Stimulated activated CD8-positive, alpha-beta memory T cell treated with anti-CD3 and anti-CD28 coated beads, Interleukin-15, amount 100 ng/mL, for 4 hours (primary cell): ENCODE measurements around the gene CERS5.

Experiments used
- DNase-seq, 2 donors: peaks; one replicate each; pipeline ENCODE4 v3.0.0-alpha.2; 2020; ENCODE audit warnings: low read depth in 2 of 2

The CERS5 gene

DNA sequence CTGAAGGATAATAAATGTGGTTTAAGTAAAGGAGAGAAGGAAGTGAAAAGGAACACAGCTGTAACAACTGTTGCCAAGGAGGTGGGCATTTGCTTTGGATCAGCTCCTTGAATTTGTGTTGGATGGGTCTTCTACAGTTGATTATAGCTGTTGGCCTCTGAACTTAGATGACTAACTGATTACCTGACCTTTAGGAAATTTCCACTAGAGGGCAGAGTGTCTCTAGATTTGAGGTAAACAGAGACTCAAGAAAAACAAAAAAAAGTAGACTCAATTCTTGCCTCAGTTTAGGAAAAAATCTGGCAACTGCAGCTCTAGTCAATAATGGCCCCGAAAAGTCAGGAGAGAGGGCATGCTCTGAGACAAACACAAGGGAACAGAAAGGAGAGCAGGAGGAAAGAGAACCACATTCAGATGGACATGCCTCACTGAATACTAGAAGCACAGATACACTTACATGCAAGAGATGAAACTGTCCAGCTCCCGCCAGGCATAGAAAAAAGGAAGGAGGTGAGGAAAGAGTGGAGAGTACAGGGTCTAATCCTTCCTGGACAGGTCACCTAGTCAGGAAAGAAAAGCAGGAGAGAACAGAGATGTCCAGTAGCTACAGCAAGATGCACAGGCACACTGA lies 34.5 kb downstream of the CERS5 start:
- no peak for DNase-seq

DNA sequence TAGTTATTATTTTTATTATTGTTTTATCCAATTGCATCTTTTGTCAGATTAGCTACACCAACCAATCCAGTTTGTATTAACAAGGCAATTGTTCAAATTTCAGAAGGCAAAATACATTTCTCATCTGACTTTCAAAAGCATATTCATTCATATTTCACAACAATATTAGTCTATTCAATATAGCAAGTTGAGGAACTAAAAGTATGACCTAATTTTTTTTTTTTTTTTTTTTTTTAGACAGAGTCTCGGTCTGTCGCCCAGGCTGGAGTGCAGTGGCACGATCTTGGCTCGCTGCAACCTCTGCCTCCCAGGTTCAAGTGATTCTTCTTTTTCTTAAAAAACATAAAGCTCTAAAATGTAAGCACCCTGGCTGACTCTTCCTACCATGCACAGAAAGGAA lies 37.9 kb downstream of the CERS5 start:
- DNase-seq, result no peak

DNA sequence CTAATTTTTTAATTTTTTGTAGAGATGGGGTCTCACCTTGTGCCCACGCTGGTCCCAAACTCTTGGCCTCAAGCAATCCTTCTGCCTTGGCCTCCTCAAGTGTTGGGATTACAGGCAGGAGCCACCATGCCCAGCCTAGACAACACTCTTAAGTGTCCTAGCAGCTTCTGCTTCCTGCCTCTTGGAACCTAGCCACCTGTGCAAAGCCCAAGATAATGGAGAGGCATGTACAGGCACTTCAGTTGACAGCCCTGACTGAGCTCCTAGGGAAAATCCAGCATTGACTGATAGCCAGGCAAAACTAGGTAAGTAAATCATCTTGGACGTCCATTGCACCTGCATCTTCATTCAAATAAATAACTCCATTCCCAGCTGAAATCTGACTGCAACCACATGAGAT lies 39.6 kb downstream of the CERS5 start:
- no peak for DNase-seq

DNA sequence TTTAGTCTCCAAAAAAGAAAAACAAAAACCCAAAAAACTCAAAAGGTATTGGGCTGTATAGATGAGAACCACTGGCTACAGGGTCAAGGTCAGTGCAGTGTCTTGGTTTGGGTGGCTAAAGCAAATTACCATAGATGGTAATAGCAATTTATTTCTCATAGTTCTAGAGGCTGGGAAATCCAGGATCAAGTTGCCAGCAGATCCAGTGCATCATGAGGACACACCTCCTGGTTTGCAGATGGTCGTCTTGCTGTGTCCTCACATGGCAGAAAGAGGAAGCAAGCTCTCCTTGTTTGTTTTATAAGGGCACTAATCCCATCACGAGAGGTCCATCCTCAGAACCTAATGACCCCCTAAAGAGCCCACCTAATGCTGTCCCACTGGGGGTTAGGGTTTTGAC lies 44.0 kb downstream of the CERS5 start:
- DNase-seq, result no peak

DNA sequence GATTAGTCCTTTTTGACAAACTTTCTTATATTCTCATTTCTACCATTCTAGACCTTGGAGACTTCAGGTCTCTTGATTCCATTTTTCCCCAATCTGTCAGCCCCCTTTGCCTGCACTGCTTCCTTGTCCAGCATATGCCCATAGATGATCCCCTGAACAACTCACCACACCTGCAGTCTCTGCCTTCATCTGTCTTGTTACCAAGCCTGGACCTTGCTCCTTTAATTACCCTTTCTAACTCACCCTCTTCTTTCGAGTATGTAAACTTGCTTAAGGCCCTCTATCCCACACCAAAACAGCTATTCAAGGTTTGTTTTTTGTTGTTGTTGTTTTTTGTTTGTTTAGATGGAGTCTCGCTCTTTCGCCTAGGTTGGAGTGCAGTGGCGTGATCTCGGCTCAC lies 45.5 kb downstream of the CERS5 start:
- DNase-seq, result no peak

DNA sequence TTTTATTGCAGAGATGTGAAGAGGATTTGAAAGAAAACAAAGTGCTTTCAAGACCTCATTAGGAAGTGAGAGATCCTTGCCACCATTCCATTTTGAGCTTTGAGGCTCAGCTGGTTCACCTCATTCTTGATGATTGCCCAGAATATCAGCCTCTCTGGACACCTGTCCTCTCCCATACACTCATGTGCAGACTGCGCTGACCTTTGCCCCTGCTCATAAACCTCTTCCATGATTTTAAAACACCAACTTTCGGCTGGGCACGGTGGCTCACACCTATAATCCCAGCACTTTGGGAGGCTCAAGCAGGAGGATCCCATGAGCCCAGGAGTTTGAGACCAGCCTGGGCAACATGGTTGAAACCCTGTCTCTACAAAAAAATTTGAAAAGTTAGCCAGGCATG lies 46.2 kb downstream of the CERS5 start:
- DNase-seq, result no peak

DNA sequence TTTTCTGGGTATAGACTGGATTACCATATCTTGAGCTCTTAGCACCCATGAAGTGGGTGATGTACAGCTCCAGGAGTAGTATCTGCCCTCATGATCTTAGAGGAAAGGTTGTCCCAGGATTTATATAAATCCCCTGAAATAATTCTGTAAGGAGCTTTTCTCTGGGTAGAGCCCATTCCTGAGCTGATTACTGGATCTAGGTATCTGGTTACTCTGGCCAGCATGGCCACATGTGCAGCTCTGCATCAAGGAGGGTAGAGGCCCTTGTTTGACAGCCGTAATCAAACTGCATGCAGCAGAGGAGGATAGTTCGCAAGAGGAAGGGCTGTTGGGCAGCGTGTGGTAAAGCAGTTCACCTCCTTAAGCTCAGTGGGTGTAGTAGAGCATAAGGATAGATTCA lies 46.6 kb downstream of the CERS5 start:
- DNase-seq, result no peak

DNA sequence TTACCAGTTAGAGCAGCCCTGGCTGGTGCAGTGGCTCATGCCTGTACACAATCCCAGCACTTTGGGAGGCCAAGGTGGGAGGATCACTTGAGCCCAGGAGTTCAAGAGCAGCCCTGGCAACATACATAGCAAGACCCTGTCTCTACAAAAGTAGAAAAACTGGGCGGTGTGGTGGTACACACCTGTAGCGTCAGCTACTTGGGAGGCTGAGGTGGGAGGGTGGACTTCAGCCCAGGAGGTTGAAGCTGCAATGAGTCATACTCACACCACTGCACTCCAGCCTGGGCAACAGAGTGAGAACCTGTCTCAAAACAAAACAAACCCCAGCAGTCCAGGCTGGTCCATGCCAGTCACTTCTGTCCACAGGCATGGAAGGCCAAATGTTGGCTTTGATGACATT lies 47.8 kb downstream of the CERS5 start:
- DNase-seq, result no peak

DNA sequence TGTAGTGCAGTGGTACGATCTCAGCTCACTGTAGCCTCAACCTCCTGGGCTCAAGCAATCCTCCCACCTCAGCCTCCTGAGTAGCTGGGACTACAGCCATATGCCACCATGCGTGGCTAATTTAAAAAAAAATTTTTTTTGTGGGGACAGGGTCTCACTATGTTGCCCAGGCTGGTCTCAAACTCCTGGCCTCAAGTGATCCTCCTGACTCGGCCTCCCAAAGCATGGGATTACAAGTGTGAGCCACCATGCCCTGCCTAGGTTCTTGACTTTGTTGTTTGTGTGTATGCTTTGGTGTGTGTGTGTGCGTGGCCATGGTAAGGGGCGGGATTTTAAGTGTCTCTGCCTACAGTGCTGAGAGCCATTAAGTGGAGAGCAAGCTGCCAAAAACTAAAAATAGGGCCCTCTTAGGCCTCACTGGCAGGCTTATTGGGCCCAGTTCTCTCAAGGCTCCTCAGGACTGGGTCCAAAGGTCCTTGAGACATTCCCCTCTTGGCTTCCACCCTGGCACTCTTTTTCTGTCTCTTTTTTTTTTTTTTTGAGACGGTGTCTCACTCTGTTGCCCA lies 50.0 kb downstream of the CERS5 start:
- DNase-seq, result no peak

DNA sequence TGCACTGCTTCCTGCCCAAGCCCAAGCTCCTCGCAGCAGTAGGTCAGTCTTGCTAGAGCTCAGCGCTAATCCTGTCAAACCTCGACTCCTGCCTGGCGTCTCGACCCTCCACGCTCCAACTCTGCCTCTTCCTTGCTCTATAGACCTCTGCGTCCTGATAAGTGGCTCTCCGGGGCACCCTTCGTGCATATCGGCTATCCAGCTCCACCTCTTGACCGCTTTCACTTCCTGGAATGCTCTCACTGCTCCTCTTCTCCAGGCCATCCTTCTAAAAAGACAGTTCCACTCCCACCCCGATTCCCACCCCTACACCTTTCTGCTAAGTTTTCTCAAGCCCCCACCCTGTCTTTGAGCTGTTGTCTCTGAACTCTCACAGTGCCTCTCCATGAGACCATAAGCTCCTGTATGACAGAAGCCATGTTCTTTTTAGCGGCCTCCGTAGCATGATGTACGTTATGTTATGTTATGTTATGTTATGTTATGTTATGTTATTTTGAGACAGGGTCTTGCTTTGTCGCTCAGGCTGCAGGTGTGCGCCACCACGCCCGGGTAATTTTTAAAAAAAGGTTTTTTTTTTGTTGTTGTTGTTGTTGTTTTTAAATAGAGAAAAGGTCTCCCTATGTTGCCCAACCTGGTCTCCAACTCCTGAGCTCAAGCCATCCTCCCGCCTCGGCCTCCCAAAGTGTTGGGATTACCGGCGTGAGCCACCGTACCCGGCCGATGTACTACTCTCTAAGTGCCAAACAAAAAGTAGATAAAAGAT lies 54.5 kb downstream of the CERS5 start:
- DNase-seq, result no peak

DNA sequence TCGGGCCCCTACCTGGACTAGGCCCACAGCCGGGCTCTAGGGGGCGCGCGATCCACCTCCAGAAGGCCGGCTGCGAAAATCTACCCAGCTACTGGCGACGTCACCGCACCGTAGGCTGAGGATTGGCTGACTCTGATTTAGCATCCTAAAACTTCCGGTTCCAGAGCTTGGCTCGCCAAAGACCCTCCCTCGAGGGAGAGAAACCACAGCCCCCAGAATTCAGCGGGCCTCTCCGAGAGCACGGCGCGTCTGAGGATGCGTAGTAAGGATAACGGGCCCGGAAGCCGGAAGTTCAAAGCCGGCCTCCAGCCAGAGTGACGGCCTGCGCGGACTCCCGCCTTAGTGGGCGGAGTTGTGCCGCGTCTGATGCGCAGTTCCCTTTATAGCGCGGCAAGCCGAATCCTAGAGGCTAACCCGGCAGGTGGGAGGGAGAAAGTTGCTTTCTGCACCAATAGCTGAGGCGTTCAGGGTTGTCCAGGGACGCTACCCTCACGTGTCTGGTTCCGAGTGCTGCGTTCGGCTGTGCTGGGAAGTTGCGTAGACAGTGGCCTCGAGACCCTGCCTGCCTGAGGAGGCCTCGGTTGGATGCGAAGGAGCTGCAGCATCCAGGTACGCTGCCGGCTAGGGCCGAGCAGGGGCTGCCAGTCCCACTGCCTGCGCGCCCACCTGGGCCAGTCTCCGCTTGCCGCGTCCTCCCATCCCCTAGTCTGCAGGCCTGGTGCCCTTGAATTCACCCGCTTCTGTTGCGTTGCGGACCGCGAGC lies 55.3 kb downstream of the CERS5 start, which contains the start of gene COX14:
TSS of gene COX14 (plus strand) at position 544 of the 763 bp plus-strand sequence. CDS start 7,808 bp downstream, outside the sequence.
- peak; percentile 96 to 99 for DNase-seq

DNA sequence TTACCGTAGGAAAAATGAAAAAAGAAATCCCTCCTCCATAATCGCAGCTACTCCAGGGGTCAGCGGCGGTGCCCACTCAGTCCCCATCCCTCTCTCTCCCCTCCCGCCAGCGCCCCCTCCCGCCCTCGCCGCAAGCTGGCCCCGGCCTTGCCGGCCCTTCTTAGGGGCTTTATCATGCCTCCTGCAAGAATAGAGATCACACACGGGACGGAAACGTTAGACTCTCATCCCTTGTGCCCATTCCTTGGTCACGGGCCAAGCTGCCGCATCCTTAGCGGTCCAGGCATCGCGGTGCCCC lies 55.8 kb downstream of the CERS5 start:
- no peak for DNase-seq

DNA sequence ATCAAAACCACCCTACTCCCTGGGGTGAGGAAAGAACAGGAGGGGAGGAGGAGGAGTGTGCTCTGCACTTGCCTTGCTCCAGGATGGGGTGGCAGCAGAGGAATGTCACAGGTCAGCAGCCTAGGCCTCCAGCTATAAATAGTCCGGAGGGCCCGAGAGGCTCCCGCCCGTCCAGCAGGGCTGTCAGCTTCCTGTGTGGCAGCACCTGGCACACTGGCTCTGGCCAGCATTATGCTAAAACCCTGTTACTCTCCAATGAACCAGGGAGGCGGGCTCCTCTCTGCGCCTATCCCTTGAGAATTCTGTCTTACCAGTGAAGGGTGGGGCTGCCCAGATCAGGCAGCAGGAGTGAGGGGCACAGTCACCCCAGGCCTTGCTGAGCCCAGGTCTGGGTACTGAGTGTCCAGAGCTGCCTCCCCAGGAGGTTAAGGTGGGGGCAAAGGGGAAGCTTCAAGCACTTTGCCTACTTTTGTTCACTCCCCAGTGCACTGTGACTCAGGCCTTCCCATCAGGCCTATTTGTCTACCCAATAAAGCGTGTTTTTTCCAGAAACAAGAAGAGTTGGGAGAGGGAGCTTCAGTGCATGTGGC lies 56.3 kb downstream of the CERS5 start:
- DNase-seq, result no peak

DNA sequence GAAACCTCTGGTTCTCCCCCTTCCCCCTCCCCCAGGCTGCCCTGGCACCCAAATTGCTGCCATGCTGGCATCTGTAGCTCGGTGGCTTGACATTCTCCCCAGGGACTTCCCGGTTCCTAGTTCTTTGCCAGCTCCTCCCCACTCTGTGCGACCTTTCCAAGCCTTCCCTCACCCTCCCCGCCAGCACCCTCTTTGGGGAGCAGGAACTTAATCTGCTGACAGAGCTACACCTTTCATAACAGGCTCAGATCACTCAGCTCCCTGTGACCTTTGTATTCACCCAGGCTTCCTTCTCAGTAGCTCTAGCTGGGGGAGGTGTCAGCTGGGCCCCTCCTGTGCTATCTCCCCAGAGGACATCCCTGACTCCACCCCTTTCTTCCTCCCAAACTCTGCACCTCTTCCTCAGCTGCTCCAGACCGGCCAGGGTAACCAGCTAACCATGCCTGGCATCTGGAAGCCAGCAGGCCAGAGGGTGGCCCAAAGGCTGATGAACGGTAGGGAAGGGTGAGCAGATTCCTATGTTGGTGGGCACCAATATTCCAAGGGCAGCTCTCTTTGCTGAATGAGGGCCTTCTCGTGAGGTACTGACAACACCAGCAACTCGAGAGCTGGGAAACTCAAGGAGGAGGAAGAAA lies 56.9 kb downstream of the CERS5 start:
- no peak for DNase-seq

DNA sequence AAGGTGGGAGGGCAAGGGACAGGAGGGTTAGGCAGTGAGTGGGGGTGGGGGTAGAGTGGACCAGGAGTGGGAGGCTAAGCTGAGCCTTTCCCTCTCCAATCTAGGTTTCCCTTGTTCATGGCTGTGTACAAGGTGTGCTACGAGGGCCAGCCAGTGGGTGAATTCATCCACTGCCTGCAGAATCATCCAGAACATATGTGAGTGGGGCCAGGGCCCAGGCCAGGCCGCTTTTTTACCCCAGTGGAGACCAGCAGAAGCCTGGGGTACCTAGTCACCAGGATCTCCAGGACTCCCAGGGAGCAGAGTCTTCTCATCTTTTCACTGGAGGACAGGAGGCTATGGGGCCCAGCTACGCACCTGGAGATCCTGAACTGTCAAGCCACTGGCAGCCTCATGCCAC lies 57.9 kb downstream of the CERS5 start:
- no peak for DNase-seq

DNA sequence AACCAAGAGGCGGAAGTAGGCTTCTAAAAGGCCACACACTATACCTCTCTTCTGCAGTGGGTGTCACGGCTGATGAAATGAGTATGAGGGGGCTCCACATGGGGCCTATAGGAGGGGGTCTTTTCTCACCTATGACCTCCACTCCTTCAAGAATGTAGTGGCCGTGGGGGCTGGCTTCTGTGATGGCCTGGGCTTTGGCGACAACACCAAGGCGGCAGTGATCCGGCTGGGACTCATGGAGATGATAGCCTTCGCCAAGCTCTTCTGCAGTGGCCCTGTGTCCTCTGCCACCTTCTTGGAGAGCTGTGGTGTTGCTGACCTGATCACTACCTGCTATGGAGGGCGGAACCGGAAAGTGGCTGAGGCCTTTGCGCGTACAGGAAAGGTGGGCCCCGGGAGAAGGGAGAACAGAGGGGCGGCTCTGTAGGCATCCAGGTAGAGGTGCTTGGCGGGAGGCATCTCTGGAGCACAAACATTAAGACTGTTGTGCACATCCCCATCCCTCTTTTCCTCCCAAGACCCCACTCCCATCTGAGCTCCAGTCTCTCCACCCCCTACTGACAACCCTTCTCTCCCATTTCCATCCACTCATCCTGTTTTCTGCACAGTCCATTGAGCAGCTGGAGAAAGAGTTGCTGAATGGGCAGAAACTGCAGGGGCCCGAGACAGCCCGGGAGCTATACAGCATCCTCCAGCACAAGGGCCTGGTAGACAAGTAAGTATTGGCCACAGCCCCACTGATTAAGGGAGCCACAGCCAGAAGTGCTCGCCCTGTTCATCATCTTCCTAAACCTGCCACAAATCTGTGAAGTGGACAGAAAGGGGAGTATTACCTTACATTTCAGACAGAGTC lies 59.5 kb downstream of the CERS5 start:
- DNase-seq, result no peak

DNA sequence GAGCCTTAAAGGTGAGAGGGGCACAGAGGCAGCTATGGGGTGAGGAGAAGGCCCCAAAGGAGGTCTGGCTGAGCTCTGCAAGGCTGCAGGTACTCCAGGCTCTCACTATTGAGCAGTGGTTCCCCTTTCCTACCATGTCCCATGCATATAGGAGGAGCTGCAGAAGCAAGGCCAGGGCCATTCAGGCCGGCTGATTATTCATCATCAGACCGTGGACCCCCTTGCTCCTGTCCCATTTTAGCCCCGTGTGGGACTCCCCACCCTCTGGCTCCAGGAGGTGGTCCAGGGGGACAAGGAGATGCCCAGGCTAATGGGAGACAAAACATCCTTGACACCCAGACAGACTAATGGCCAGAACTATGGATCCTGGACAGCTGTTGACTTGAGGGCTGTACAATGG lies 60.3 kb downstream of the CERS5 start:
- DNase-seq, result no peak

DNA sequence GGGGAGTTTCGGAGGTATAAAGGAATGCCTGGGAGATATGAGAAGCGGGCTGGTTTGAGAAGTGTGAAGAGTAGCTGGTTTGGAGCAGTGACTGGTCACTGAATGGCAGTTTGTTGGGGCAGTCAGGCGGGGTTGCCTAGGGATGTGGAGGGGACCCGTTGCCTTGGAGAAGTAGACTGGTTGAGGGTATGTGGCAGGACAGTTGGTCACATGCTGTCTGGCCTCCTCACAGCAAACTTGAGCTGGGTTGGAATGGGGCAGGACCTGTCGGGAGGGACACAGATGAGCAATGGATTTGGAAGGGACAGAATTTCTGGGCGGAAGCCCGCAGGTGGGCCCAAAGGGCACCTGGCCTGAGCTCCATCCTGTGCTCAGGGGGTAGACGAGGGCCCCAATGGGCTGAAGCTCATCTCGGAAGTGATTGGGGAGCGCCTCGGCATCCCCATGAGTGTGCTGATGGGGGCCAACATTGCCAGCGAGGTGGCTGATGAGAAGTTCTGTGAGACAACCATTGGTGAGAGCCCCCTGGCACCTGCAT lies 61.2 kb downstream of the CERS5 start:
- DNase-seq, result no peak

DNA sequence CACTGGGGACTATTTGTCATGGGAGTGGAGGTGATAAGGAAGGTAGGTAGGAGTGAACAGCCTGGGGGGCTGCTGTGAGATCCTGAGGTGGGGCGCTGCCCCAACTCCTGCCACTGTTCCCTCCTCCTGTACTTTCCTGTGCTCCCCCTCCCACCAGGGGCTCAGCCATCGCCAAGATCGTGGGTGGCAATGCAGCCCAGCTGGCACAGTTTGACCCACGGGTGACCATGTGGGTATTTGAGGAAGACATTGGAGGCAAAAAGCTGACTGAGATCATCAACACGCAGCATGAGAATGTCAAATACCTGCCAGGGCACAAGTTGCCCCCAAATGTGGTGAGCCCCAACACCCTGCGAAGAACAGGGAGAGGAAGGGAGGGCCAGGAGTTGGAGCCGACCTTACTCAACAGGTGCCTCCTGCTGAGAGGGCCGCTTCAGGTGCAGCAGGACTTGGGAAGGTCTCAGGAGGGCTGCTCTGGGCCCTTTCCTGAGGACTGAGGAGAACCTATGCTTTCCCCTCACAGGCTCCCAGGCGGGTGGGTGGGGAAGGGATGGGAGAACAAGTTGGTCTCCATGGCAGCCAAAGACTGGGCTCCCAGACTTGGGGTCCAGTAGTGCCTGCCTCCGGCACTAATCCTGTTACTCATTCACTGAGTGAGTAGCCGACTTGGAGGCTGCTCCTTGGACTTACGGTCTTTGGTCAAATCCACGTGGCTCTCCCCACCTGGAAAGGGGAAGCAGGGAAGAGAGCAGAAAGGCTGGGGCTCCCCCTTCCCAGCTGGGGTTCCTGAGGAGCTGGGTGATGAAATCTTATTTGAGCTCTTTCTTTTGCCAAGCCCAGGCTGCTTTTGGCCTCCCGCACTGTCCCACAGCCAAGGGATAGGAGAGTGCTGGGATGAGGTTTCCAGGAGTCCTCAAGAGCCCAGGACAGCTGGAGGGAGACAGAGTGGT lies 62.5 kb downstream of the CERS5 start:
- DNase-seq, result no peak
